A673 (cell line): ENCODE measurements around the gene KMT2B. TPM values are rescaled to one million over a fixed set of nuclear protein-coding genes. Genes with fewer than 3 reads are reported as not detected.

ENCODE experiments used
- BruUV-seq: library from RNA; stranded (reverse); fragments of 400-500 nt; replicated peaks from 2 replicates; lab custom pipeline; 2021; lab: Mats Ljungman, UMichigan
- CTCF ChIA-PET: fragments of 300-600 bp; sonication (Branson Sonifier 250); formaldehyde crosslinking; loops from one replicate; lab custom pipeline; 2022; ENCODE audit warnings: antibody characterized with exemption; lab: Charles Lee
- POLR2A ChIA-PET: fragments of 300-600 bp; sonication (Branson Sonifier 250); formaldehyde crosslinking; loops from one replicate; lab custom pipeline; 2022; ENCODE audit warnings: antibody characterized with exemption; ENCODE audit not compliant: low non-redundant PET; lab: Charles Lee
- DNase-seq: peaks from one replicate; pipeline ENCODE4 v3.0.0-alpha.2; 2015; ENCODE audit warnings: low spot score
- H3K27ac ChIP-seq: fragments of 200-600 bp; sonication (generic); 2 replicates; pipeline ENCODE4 v1.5.1; 2016; ENCODE audit warnings: mixed run types, low read depth, mild to moderate bottlenecking, mixed read lengths, antibody characterized with exemption, low read length; ENCODE audit not compliant: poor library complexity, severe bottlenecking
- H3K27me3 ChIP-seq: fragments of 200-600 bp; sonication (generic); replicated peaks from 2 replicates; pipeline ENCODE4 v1.6.1; 2017; ENCODE audit warnings: mixed run types, low read depth, mild to moderate bottlenecking, mixed read lengths, antibody characterized with exemption, low read length; ENCODE audit not compliant: insufficient read depth, poor library complexity
- H3K36me3 ChIP-seq: fragments of 200-600 bp; sonication (generic); 2 replicates; pipeline ENCODE4 v1.6.1; 2016; ENCODE audit warnings: mixed run types, mild to moderate bottlenecking, mixed read lengths, antibody characterized with exemption, low read length; ENCODE audit not compliant: insufficient read depth, poor library complexity, severe bottlenecking
- H3K4me1 ChIP-seq: fragments of 200-600 bp; sonication (generic); 2 replicates; pipeline ENCODE4 v1.6.1; 2017; ENCODE audit warnings: mixed run types, mild to moderate bottlenecking, mixed read lengths, antibody characterized with exemption, low read length; ENCODE audit not compliant: insufficient read depth, poor library complexity, severe bottlenecking
- H3K4me3 ChIP-seq: fragments of 200-600 bp; sonication (generic); 2 replicates; pipeline ENCODE4 v1.5.1; 2016; ENCODE audit warnings: low read depth, mixed run types, mild to moderate bottlenecking, mixed read lengths, low read length; ENCODE audit not compliant: poor library complexity, severe bottlenecking
- H3K9me3 ChIP-seq: fragments of 200-600 bp; sonication (generic); 2 replicates; pipeline ENCODE4 v1.6.1; 2016; ENCODE audit warnings: mixed run types, low read depth, mild to moderate bottlenecking, mixed read lengths, antibody characterized with exemption, low read length; ENCODE audit not compliant: poor library complexity, severe bottlenecking
- CTCF ChIP-seq: fragments of 300-800, 200-600 bp; sonication (generic); conservative IDR thresholded peaks from 2 replicates; pipeline ENCODE4 v1.5.1; 2017; ENCODE audit warnings: low read depth, mild to moderate bottlenecking, antibody characterized with exemption, low read length, moderate library complexity, mixed read lengths
- EZH2 ChIP-seq: fragments of 200-600 bp; sonication (generic); IDR thresholded peaks from 2 replicates; pipeline ENCODE4 v1.6.1; 2017; ENCODE audit warnings: borderline replicate concordance, low read depth, mild to moderate bottlenecking, mixed read lengths, antibody characterized with exemption, low read length; ENCODE audit not compliant: poor library complexity, severe bottlenecking
- intact Hi-C: fragments of 100-400 bp; cut with micrococcal nuclease; formaldehyde crosslinking; loops from one replicate; pipeline ENCODE4 v1.10.0; 2022; ENCODE audit not compliant: unreplicated experiment
- total RNA-seq: library from RNA; stranded (reverse); gene quantifications from 2 replicates; pipeline ENCODE4 v1.2.3, GENCODE V29; 2021

The KMT2B gene
- total RNA-seq, 1 experiment from 2014 or later = 49.1 TPM

DNA sequence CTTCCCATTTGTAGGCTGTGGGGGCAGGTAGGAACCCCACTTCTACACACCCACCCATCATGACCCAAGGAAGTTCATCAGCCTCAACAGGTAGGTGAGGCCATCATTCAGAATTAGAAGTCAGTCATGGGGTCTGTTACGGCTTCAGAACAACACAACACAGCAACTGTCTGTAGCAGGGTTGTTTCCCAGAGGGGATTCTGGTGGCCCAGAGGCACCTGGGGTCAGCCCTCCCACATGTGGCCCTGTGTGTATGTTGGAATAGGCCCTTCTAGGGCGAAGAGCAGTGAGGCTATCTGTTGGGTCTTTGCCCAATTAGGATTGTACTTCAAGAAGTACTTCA is 21.1 kb downstream of the KMT2B start:
- BruUV-seq = no TSS peak
- POLR2A ChIA-PET = no interaction called here

GRCh38 chr19:35739275-35740107 is 21.7 kb downstream of the KMT2B start:
- no peaks in the 10 kb centered on the region for H3K9me3 ChIP-seq
- peaks cover 2% of the 10 kb centered on the region for H3K4me1 ChIP-seq
- intact Hi-C loops = loop anchor here (10.0 kb wide), 1 partner anchor 195 kb away; the partner anchor contains the start of gene LRFN3
- peak overlapping the region; percentile 65 for H3K4me3 ChIP-seq
- H3K36me3 ChIP-seq = peaks cover 31% of the 10 kb centered on the region
- BruUV-seq = no TSS peak
- peak overlapping the region; percentile 75 for H3K27ac ChIP-seq
- H3K27me3 ChIP-seq = no peaks in the 10 kb centered on the region
- DNase-seq = no peak
- ChIA-PET CTCF (interaction anchor here (1.2 kb wide), 1 partner anchor 44 kb away, joined by 14 read pairs; no protein-coding TSS in a partner anchor), POLR2A (no interaction called here)
- TF ChIP-seq EZH2 = no peak
- TF ChIP-seq CTCF = no peak

More for the DNA sequence above, 21.1 kb downstream of the KMT2B start:
- CTCF ChIA-PET = no interaction called here
- TF ChIP-seq CTCF (no peak), EZH2 (no peak)
- DNase-seq = no peak
- intact Hi-C loops = no loop called here
- Histone ChIP-seq H3K9me3 (no peaks in the 10 kb centered on the region), H3K27ac (no peak overlapping the region), H3K4me1 (no peaks in the 10 kb centered on the region), H3K36me3 (peaks cover 37% of the 10 kb centered on the region), H3K27me3 (no peaks in the 10 kb centered on the region), H3K4me3 (no peak overlapping the region)

GRCh38 chr19:35740108-35740422 is 22.3 kb downstream of the KMT2B start:
- DNase-seq = no peak
- Histone ChIP-seq H3K4me3 (peak overlapping the region; percentile 65), H3K27ac (peak overlapping the region; percentile 75), H3K27me3 (no peaks in the 10 kb centered on the region), H3K4me1 (peaks cover 3% of the 10 kb centered on the region), H3K36me3 (peaks cover 26% of the 10 kb centered on the region), H3K9me3 (no peaks in the 10 kb centered on the region)
- BruUV-seq = no TSS peak
- TF ChIP-seq EZH2 (no peak), CTCF (no peak)
- ChIA-PET CTCF (interaction anchor here (1.2 kb wide), 1 partner anchor 45 kb away, joined by 14 read pairs; no protein-coding TSS in a partner anchor), POLR2A (no interaction called here)
- intact Hi-C loops = loop anchor here (10.0 kb wide), 1 partner anchor 195 kb away; the partner anchor contains the start of gene LRFN3
